ENCODE results near the gene VCX3A. TPM values are rescaled to one million over a fixed set of nuclear protein-coding genes. Genes with fewer than 3 reads are reported as not detected.

Gene VCX3A
- total RNA-seq, 2 donors from 2014 or later = not detected

- no peak overlapping the region for H3K27ac ChIP-seq
- no peaks in the 10 kb centered on the region for H3K27me3 ChIP-seq (replicated peaks; ENCODE audit: insufficient read depth)
- no peaks in the 10 kb centered on the region for H3K4me1 ChIP-seq (ENCODE audit: control insufficient read depth in 1 of 2, low read depth in 2 of 2)
- no peak overlapping the region for H3K4me3 ChIP-seq
- no peaks in the 10 kb centered on the region for H3K9me3 ChIP-seq
- no peaks in the 10 kb centered on the region for H3K36me3 ChIP-seq
- no peak for ATAC-seq (ENCODE audit: insufficient number of reproducible peaks, low FRiP score, low read depth)
- TF ChIP-seq CTCF (IDR thresholded peaks at IDR 0.05) = no peak
- no peak for DNase-seq (ENCODE audit: low spot score)
Measured at GRCh38 chrX:6545712-6546111, 10.8 kb upstream of the VCX3A start.

- no peak for DNase-seq (ENCODE audit: low spot score)
- TF ChIP-seq CTCF (IDR thresholded peaks at IDR 0.05) = no peak
- no peaks in the 10 kb centered on the region for H3K9me3 ChIP-seq
- no peaks in the 10 kb centered on the region for H3K27me3 ChIP-seq (replicated peaks; ENCODE audit: insufficient read depth)
- H3K4me1 ChIP-seq (ENCODE audit: control insufficient read depth in 1 of 2, low read depth in 2 of 2) = no peaks in the 10 kb centered on the region
- H3K36me3 ChIP-seq = no peaks in the 10 kb centered on the region
- H3K4me3 ChIP-seq = no peak overlapping the region
- H3K27ac ChIP-seq = no peak overlapping the region
- ATAC-seq (ENCODE audit: insufficient number of reproducible peaks, low FRiP score, low read depth) = no peak
Measured at GRCh38 chrX:6526564-6527136, 8.3 kb downstream of the VCX3A start.

- no peaks in the 10 kb centered on the region for H3K36me3 ChIP-seq
- TF ChIP-seq CTCF (IDR thresholded peaks at IDR 0.05) = no peak
- H3K9me3 ChIP-seq = no peaks in the 10 kb centered on the region
- H3K4me3 ChIP-seq = no peak overlapping the region
- no peak for ATAC-seq (ENCODE audit: insufficient number of reproducible peaks, low FRiP score, low read depth)
- no peak for DNase-seq (ENCODE audit: low spot score)
- H3K4me1 ChIP-seq (ENCODE audit: control insufficient read depth in 1 of 2, low read depth in 2 of 2) = no peaks in the 10 kb centered on the region
- H3K27me3 ChIP-seq (replicated peaks; ENCODE audit: insufficient read depth) = no peaks in the 10 kb centered on the region
- no peak overlapping the region for H3K27ac ChIP-seq
Measured at GRCh38 chrX:6517376-6517775, 17.5 kb downstream of the VCX3A start.

- no peaks in the 10 kb centered on the region for H3K4me1 ChIP-seq (ENCODE audit: control insufficient read depth in 1 of 2, low read depth in 2 of 2)
- no peak overlapping the region for H3K4me3 ChIP-seq
- no peaks in the 10 kb centered on the region for H3K27me3 ChIP-seq (replicated peaks; ENCODE audit: insufficient read depth)
- H3K36me3 ChIP-seq = no peaks in the 10 kb centered on the region
- DNase-seq (ENCODE audit: low spot score) = no peak
- no peak overlapping the region for H3K27ac ChIP-seq
- no peaks in the 10 kb centered on the region for H3K9me3 ChIP-seq
- no peak for TF ChIP-seq CTCF (IDR thresholded peaks at IDR 0.05)
- no peak for ATAC-seq (ENCODE audit: insufficient number of reproducible peaks, low FRiP score, low read depth)
Measured at GRCh38 chrX:6506444-6506843, 28.5 kb downstream of the VCX3A start.

- ATAC-seq (ENCODE audit: insufficient number of reproducible peaks, low FRiP score, low read depth) = no peak
- H3K27ac ChIP-seq = no peak overlapping the region
- no peaks in the 10 kb centered on the region for H3K9me3 ChIP-seq
- TF ChIP-seq CTCF (IDR thresholded peaks at IDR 0.05) = no peak
- H3K4me3 ChIP-seq = no peak overlapping the region
- no peaks in the 10 kb centered on the region for H3K4me1 ChIP-seq (ENCODE audit: control insufficient read depth in 1 of 2, low read depth in 2 of 2)
- H3K36me3 ChIP-seq = no peaks in the 10 kb centered on the region
- H3K27me3 ChIP-seq (replicated peaks; ENCODE audit: insufficient read depth) = no peaks in the 10 kb centered on the region
- DNase-seq (ENCODE audit: low spot score) = no peak
Measured at GRCh38 chrX:6505960-6506359, 29.0 kb downstream of the VCX3A start.

All from thoracic aorta (tissue), 2 donors.